ENCODE results near the gene BEND6.

- no peak for TF ChIP-seq POLR2A (IDR thresholded peaks at IDR 0.05)
- TF ChIP-seq CTCF (IDR thresholded peaks at IDR 0.05): no peak
- TF ChIP-seq POLR2AphosphoS5 (IDR thresholded peaks at IDR 0.05): no peak
- no peak for TF ChIP-seq EP300 (IDR thresholded peaks at IDR 0.05)
These were observed 78.3 kb downstream of the BEND6 start for GRCh38 chr6:57033228-57033627.
